HL-60/S4 treated with retinoic acid at 250 ng/mL for 4 days and 3 days (cell line): ENCODE data around the gene KMT2E.
"Not testable (repeated sequence)": the region's sequence is repeated elsewhere in the genome, so short reads cannot be mapped to it uniquely, and the experiment has no call there.

ENCODE experiments used
- in situ Hi-C: fragments of 300-500 bp; cut with MboI; formaldehyde crosslinking; loops from 2 replicates; pipeline ENCODE4 v1.7.0; 2022; ENCODE audit warnings: low sequenced_read_pairs

KMT2E gene

GRCh38 chr7:105026750-105027149 lies 12.7 kb downstream of the KMT2E start:
- in situ Hi-C loops = no loop called here

- in situ Hi-C loops = no loop called here
Measured at GRCh38 chr7:105027176-105027853, 13.3 kb downstream of the KMT2E start.

- in situ Hi-C loops = no loop called here
Measured at GRCh38 chr7:105028004-105028403, 14.0 kb downstream of the KMT2E start.

- in situ Hi-C loops = not testable (repeated sequence)
Measured at GRCh38 chr7:105028941-105029340, 14.9 kb downstream of the KMT2E start.

- in situ Hi-C loops = no loop called here
Measured at GRCh38 chr7:105030447-105030846, 16.4 kb downstream of the KMT2E start.

GRCh38 chr7:105032553-105033214 lies 18.7 kb downstream of the KMT2E start:
- in situ Hi-C loops = no loop called here

- in situ Hi-C loops = no loop called here
Measured at GRCh38 chr7:105035349-105035748, 21.3 kb downstream of the KMT2E start.

GRCh38 chr7:105036217-105037168 lies 22.5 kb downstream of the KMT2E start:
- in situ Hi-C loops = no loop called here

- in situ Hi-C loops = no loop called here
Measured at GRCh38 chr7:105037319-105037718, 23.3 kb downstream of the KMT2E start.

GRCh38 chr7:105044449-105045070 lies 30.6 kb downstream of the KMT2E start:
- in situ Hi-C loops = no loop called here

- in situ Hi-C loops = no loop called here
Measured at GRCh38 chr7:105046414-105046813, 32.4 kb downstream of the KMT2E start.

GRCh38 chr7:105047932-105048331 lies 33.9 kb downstream of the KMT2E start:
- in situ Hi-C loops = no loop called here

- in situ Hi-C loops = no loop called here
Measured at GRCh38 chr7:105050493-105050892, 36.5 kb downstream of the KMT2E start.

GRCh38 chr7:105050899-105051298 lies 36.9 kb downstream of the KMT2E start:
- in situ Hi-C loops = not testable (repeated sequence)

- in situ Hi-C loops = no loop called here
Measured at GRCh38 chr7:105055084-105055483, 41.1 kb downstream of the KMT2E start.

GRCh38 chr7:105055621-105056020 lies 41.6 kb downstream of the KMT2E start:
- in situ Hi-C loops = no loop called here

- in situ Hi-C loops = no loop called here
Measured at GRCh38 chr7:105057472-105057871, 43.5 kb downstream of the KMT2E start.

GRCh38 chr7:105060437-105060836 lies 46.4 kb downstream of the KMT2E start:
- in situ Hi-C loops = no loop called here

GRCh38 chr7:105060923-105061322 lies 46.9 kb downstream of the KMT2E start:
- in situ Hi-C loops = no loop called here

GRCh38 chr7:105065104-105065503 lies 51.1 kb downstream of the KMT2E start:
- in situ Hi-C loops = no loop called here

GRCh38 chr7:105067691-105068090 lies 53.7 kb downstream of the KMT2E start:
- in situ Hi-C loops = no loop called here
